CD4-positive, alpha-beta T cell (primary cell): ENCODE results near the gene MMD2. TPM values are rescaled to one million over a fixed set of nuclear protein-coding genes. Genes with fewer than 3 reads are reported as not detected.

Source experiments
- ATAC-seq: fragments of 200-7000 bp; cut with Tn5 transposase; one replicate; pipeline ENCODE4 v1.10.0; 2022; ENCODE audit warnings: mild to moderate bottlenecking; ENCODE audit not compliant: poor library complexity
- CTCF ChIA-PET: fragments of 350-600 bp; sonication (Branson Sonifier 250); formaldehyde crosslinking; loops from one replicate; lab custom pipeline; 2021; ENCODE audit warnings: antibody characterized with exemption, inconsistent platforms; lab: Charles Lee
- POLR2A ChIA-PET: fragments of 350-600 bp; sonication (Branson Sonifier 250); formaldehyde crosslinking; loops from one replicate; lab custom pipeline; 2021; ENCODE audit warnings: antibody characterized with exemption, inconsistent platforms; lab: Charles Lee
- DNase-seq, 14 experiments: peaks; one replicate each; pipeline ENCODE4 v3.0.0-alpha.2; 2013 to 2020; ENCODE audit warnings: mixed read lengths in 2 of 14
- H3K27ac ChIP-seq, 2 donors: one replicate each; pipeline versions ENCODE4 v1.5.1 to v1.7.0; 2013; ENCODE audit warnings: low read length in 2 of 2, low read depth in 1 of 2, mild to moderate bottlenecking in 1 of 2
- H3K27me3 ChIP-seq, 2 experiments: 1 replicate in 1 of 2; 2 replicates in 1 of 2; pipeline versions ENCODE4 v1.6.1 to v1.7.0; 2013; ENCODE audit warnings: low read length in 2 of 2, control low read depth in 1 of 2, mild to moderate bottlenecking in 1 of 2, moderate library complexity in 1 of 2; ENCODE audit not compliant: insufficient read depth in 2 of 2, control insufficient read depth in 1 of 2
- H3K36me3 ChIP-seq: one replicate; pipeline ENCODE4 v1.6.1; 2013; ENCODE audit warnings: low read length, control low read depth; ENCODE audit not compliant: insufficient read depth
- H3K4me1 ChIP-seq: one replicate; pipeline ENCODE4 v1.6.1; 2013; ENCODE audit warnings: low read length, control low read depth; ENCODE audit not compliant: insufficient read depth
- H3K4me3 ChIP-seq: one replicate; pipeline ENCODE4 v1.5.1; 2013; ENCODE audit warnings: mild to moderate bottlenecking, low read length, moderate library complexity
- H3K9me3 ChIP-seq, 2 experiments: 1 replicate in 1 of 2; 2 replicates in 1 of 2; pipeline versions ENCODE4 v1.6.1 to v1.7.0; 2013; ENCODE audit warnings: low read length in 2 of 2, mild to moderate bottlenecking in 2 of 2, control low read depth in 1 of 2, moderate library complexity in 1 of 2; ENCODE audit not compliant: control insufficient read depth in 1 of 2, insufficient read depth in 1 of 2
- H3K27ac Mint-ChIP-seq: one replicate; pipeline ENCODE4 v1.8.0; 2020; ENCODE audit warnings: mixed read lengths
- H3K27me3 Mint-ChIP-seq: one replicate; pipeline ENCODE4 v1.8.0; 2021; ENCODE audit warnings: mixed read lengths
- H3K36me3 Mint-ChIP-seq: one replicate; pipeline ENCODE4 v1.8.0; 2021; ENCODE audit warnings: low read depth, mixed read lengths
- H3K4me1 Mint-ChIP-seq: one replicate; pipeline ENCODE4 v1.8.0; 2021; ENCODE audit warnings: low read depth, mixed read lengths
- H3K4me3 Mint-ChIP-seq: one replicate; pipeline ENCODE4 v1.8.0; 2020; ENCODE audit warnings: mild to moderate bottlenecking, mixed read lengths
- H3K9me3 Mint-ChIP-seq: one replicate; pipeline ENCODE4 v1.8.0; 2020; ENCODE audit warnings: mixed read lengths
- CTCF ChIP-seq: fragments of 200-600 bp; IDR thresholded peaks from one replicate; pipeline ENCODE4 v1.8.0; 2022; ENCODE audit warnings: antibody characterized with exemption, mild to moderate bottlenecking
- intact Hi-C, 2 experiments: fragments of 100-400 bp; cut with DNase I in 1 of 2; cut with micrococcal nuclease in 1 of 2; formaldehyde crosslinking; loops; one replicate each; pipeline versions ENCODE4 v1.15.1 to v1.9.0; 2023 to 2025; cut with DNase I, micrococcal nuclease
- total RNA-seq, 174 experiments: library from RNA in 2 of 174; stranded (reverse) in 2 of 174; gene quantifications; one replicate each; pipeline ENCODE4 v1.2.3 and lab custom pipeline; 2021 to 2026

The MMD2 gene
- total RNA-seq, 2 experiments from 2014 or later: not detected

DNA sequence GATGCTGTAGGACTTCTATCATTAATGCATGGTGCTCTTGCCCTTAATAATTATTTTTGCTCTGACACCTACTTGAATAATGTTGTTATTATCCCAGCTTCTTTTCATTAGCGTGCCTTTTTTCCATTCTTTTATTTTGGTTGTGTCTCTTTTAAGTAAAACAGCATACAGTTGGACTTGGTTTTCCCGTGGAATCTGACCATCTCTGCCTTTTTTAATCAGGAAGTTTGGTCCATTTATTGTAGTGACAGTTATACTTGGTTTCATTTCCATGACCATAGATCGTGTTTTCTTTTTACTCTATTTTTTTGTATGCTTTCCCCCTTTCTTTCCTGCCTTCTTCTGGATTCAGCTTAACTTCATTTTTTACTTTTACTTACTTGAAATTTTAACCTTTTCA lies 101.8 kb downstream of the MMD2 start:
- Histone ChIP-seq H3K36me3 (no peaks in the 10 kb centered on the region), H3K27me3 (peaks cover 11% of the 10 kb centered on the region in 2 experiments), H3K27ac (no peak overlapping the region), H3K4me3 (no peak overlapping the region), H3K4me1 (peaks cover 7% of the 10 kb centered on the region), H3K9me3 (peaks cover 0 to 8% of the 10 kb centered on the region in 2 experiments)
- Mint-ChIP-seq H3K36me3 (no peaks in the 10 kb centered on the region), H3K27me3 (peaks cover 40% of the 10 kb centered on the region), H3K27ac (no peak overlapping the region), H3K4me3 (no peak overlapping the region), H3K9me3 (no peaks in the 10 kb centered on the region), H3K4me1 (no peaks in the 10 kb centered on the region)
- no peak for TF ChIP-seq CTCF
- intact Hi-C loops: no loop called here
- ChIA-PET POLR2A (no interaction called here), CTCF (no interaction called here)
- ATAC-seq (no peak), DNase-seq (no peak)

- ATAC-seq: no peak
- CTCF ChIA-PET: interaction anchor here (0.5 kb wide), 1 partner anchor 357 kb away, joined by 3 read pairs; no protein-coding TSS in a partner anchor
These were observed 102.5 kb downstream of the MMD2 start for GRCh38 chr7:4856336-4857057.

More at GRCh38 chr7:4856336-4857057, 102.5 kb downstream of the MMD2 start:
- Mint-ChIP-seq H3K36me3 (no peaks in the 10 kb centered on the region), H3K27me3 (peaks cover 37% of the 10 kb centered on the region), H3K9me3 (no peaks in the 10 kb centered on the region), H3K27ac (no peak overlapping the region), H3K4me3 (no peak overlapping the region), H3K4me1 (no peaks in the 10 kb centered on the region)
- Histone ChIP-seq H3K9me3 (peaks cover 0 to 1% of the 10 kb centered on the region in 2 experiments), H3K27ac (no peak overlapping the region), H3K4me1 (peaks cover under 1% of the 10 kb centered on the region), H3K4me3 (no peak overlapping the region), H3K27me3 (peaks cover 4% of the 10 kb centered on the region in 2 experiments), H3K36me3 (no peaks in the 10 kb centered on the region)
- no peak for TF ChIP-seq CTCF
- POLR2A ChIA-PET: no interaction called here
- DNase-seq: no peak
- intact Hi-C loops: no loop called here

Other genes starting within 250 kb of the MMD2 start
- 100 to 1,000 TPM in 1 of 2 experiments, 10 to 100 TPM in 1; 93.5 to 102 TPM for gene AP5Z1, start 183.6 kb downstream of the MMD2 start, total RNA-seq
- not detected for gene PAPOLB, start 97.2 kb downstream of the MMD2 start, total RNA-seq
- gene RADIL, start 75.5 kb downstream of the MMD2 start, total RNA-seq: not detected
- 10 to 100 TPM; 11.0 to 12.4 TPM for gene RBAK, start 86.7 kb upstream of the MMD2 start, total RNA-seq
- 100 to 1,000 TPM; 108 to 114 TPM for gene WIPI2, start 231.0 kb upstream of the MMD2 start, total RNA-seq